T-cell (primary cell): ENCODE results near the gene LEO1. TPM values are rescaled to one million over a fixed set of nuclear protein-coding genes. Genes with fewer than 3 reads are reported as not detected.

Source experiments
- ATAC-seq, 4 experiments: fragments of 200-7000 bp in 3 of 4; fragments of 150-1000 bp in 1 of 4; cut with Tn5 transposase; replicated peaks in 1 of 4; 1 replicate in 3 of 4; 2 replicates in 1 of 4; pipeline ENCODE4 v1.10.0; 2021; ENCODE audit warnings: moderate library complexity in 3 of 4, mild to moderate bottlenecking in 2 of 4, moderate number of reproducible peaks in 1 of 4
- CTCF ChIA-PET, 2 donors: fragments of 300-600 bp; sonication (Branson Sonifier 250); formaldehyde crosslinking; loops; one replicate each; lab custom pipeline; 2022; ENCODE audit warnings: antibody characterized with exemption in 2 of 2; lab: Charles Lee
- POLR2A ChIA-PET, 2 donors: fragments of 300-600 bp; sonication (Branson Sonifier 250); formaldehyde crosslinking; loops; one replicate each; lab custom pipeline; 2022; ENCODE audit warnings: antibody characterized with exemption in 2 of 2; lab: Charles Lee
- DNase-seq, 35 experiments: peaks; one replicate each; pipeline versions ENCODE4 v3.0.0 to v3.0.0-alpha.2; 2013 to 2023
- H3K27ac ChIP-seq: one replicate; pipeline ENCODE4 v1.5.1; 2013; ENCODE audit warnings: low read length
- H3K27me3 ChIP-seq, 2 experiments: replicated peaks in 1 of 2; 1 replicate in 1 of 2; 2 replicates in 1 of 2; pipeline versions ENCODE4 v1.6.1 to v1.7.0; 2013; ENCODE audit warnings: low read length in 1 of 2, mixed read lengths in 1 of 2; ENCODE audit not compliant: control insufficient read depth in 2 of 2, insufficient read depth in 2 of 2; ENCODE audit errors: extremely low read depth in 1 of 2
- H3K36me3 ChIP-seq, 2 donors: 1 replicate in 1 of 2; 2 replicates in 1 of 2; pipeline versions ENCODE4 v1.6.1 to v1.7.0; 2013; ENCODE audit warnings: low read length in 1 of 2; ENCODE audit not compliant: control insufficient read depth in 2 of 2, insufficient read depth in 1 of 2; ENCODE audit errors: extremely low read depth in 1 of 2
- H3K4me1 ChIP-seq, 2 experiments: 1 replicate in 1 of 2; 2 replicates in 1 of 2; pipeline versions ENCODE4 v1.6.1 to v1.7.0; 2013; ENCODE audit warnings: low read length in 2 of 2, mixed read lengths in 1 of 2; ENCODE audit not compliant: insufficient read depth in 2 of 2, control insufficient read depth in 1 of 2; ENCODE audit errors: extremely low read depth in 1 of 2
- H3K4me3 ChIP-seq, 2 donors: 1 replicate in 1 of 2; 2 replicates in 1 of 2; pipeline versions ENCODE4 v1.5.1 to v1.7.0; 2013; ENCODE audit warnings: mild to moderate bottlenecking in 2 of 2, low read length in 1 of 2, moderate library complexity in 1 of 2; ENCODE audit not compliant: control insufficient read depth in 1 of 2; ENCODE audit errors: extremely low read depth in 1 of 2
- H3K9me3 ChIP-seq: 2 replicates; pipeline ENCODE4 v1.7.0; 2013
- H3K27ac Mint-ChIP-seq, 2 donors: one replicate each; pipeline ENCODE4 v1.8.0; 2020 to 2021; ENCODE audit warnings: mild to moderate bottlenecking in 2 of 2, mixed read lengths in 2 of 2
- H3K27me3 Mint-ChIP-seq, 2 donors: one replicate each; pipeline ENCODE4 v1.8.0; 2021 to 2022; ENCODE audit warnings: mixed read lengths in 2 of 2
- H3K36me3 Mint-ChIP-seq: one replicate; pipeline ENCODE4 v1.8.0; 2021; ENCODE audit warnings: mixed read lengths
- H3K4me1 Mint-ChIP-seq, 3 donors: one replicate each; pipeline ENCODE4 v1.8.0; 2020 to 2022; ENCODE audit warnings: mixed read lengths in 3 of 3, mild to moderate bottlenecking in 1 of 3
- H3K4me3 Mint-ChIP-seq, 3 donors: one replicate each; pipeline ENCODE4 v1.8.0; 2020 to 2022; ENCODE audit warnings: mild to moderate bottlenecking in 3 of 3, mixed read lengths in 3 of 3, moderate library complexity in 3 of 3
- H3K9me3 Mint-ChIP-seq, 3 donors: one replicate each; pipeline ENCODE4 v1.8.0; 2020 to 2022; ENCODE audit warnings: mixed read lengths in 3 of 3
- WGBS: methylation state at CpG from one replicate; pipeline ENCODE4 v1.1.5; 2013; ENCODE audit warnings: missing lambda C conversion rate; ENCODE audit not compliant: insufficient coverage; 5-methylcytosine and 5-hydroxymethylcytosine counted together
- total RNA-seq, 35 experiments: library from RNA in 6 of 35; stranded (reverse) in 6 of 35; fragments of 120-200 nt in 1 of 35; gene quantifications; one replicate each; pipeline versions ENCODE4 v1.2.1 to v1.2.4 and lab custom pipeline; 2013 to 2026

The LEO1 gene
- total RNA-seq, 5 donors from 2014 or later (not counting 1 experiment from before 2014, with no cell fraction given), result 8.6 to 20.2 (median 16.7) TPM

DNA sequence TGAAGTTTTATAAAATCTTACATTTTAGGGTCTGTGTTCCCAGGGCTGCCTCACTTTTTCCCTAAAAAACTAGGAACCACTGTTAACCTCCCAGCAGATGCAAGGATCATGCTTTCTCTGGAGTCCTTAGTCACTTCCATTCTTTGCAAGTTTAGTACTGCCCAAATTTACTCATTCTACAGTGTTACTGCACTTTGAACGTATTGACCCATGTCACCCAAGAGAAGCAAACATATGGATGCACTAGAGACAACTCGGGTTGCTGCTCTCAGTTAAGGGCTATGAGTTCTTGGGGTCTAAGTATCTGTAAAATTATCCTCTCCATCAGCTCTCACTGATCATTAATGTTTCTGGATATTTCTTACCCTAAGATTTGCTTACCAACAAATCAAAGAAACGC is 59.0 kb downstream of the LEO1 start:
- Mint-ChIP-seq H3K4me1 (no peaks in the 10 kb centered on the region), H3K27me3 (no peaks in the 10 kb centered on the region), H3K36me3 (peaks cover 24% of the 10 kb centered on the region), H3K4me3 (no peak overlapping the region), H3K27ac (no peak overlapping the region), H3K9me3 (no peaks in the 10 kb centered on the region)
- peaks cover 12 to 39% of the 10 kb centered on the region in 2 donors for H3K36me3 ChIP-seq
- H3K27me3 ChIP-seq, result no peaks in the 10 kb centered on the region
- no peaks in the 10 kb centered on the region for H3K9me3 ChIP-seq
- ATAC-seq, result no peak
- no CpG with 5 or more reads among the region's 3 CpGs for WGBS
- no peak overlapping the region for H3K27ac ChIP-seq
- DNase-seq, result no peak
- H3K4me1 ChIP-seq, result no peaks in the 10 kb centered on the region
- ChIA-PET POLR2A (no interaction called here), CTCF (no interaction called here)
- no peak overlapping the region for H3K4me3 ChIP-seq

GRCh38 chr15:51909584-51909983 is 62.0 kb downstream of the LEO1 start:
- H3K9me3 ChIP-seq, result no peaks in the 10 kb centered on the region
- CTCF ChIA-PET, result interaction anchor here in 1 of 2 donors (1.7 kb wide), 1 partner anchor 9 kb away, joined by 6 read pairs; no protein-coding TSS in a partner anchor
- no peaks in the 10 kb centered on the region for H3K27me3 ChIP-seq
- H3K27ac ChIP-seq, result no peak overlapping the region
- DNase-seq, result no peak
- Mint-ChIP-seq H3K36me3 (peaks cover 38% of the 10 kb centered on the region), H3K4me1 (no peaks in the 10 kb centered on the region), H3K27ac (no peak overlapping the region), H3K4me3 (no peak overlapping the region), H3K9me3 (no peaks in the 10 kb centered on the region), H3K27me3 (no peaks in the 10 kb centered on the region)
- POLR2A ChIA-PET, result interaction anchor here in 1 of 2 donors (0.7 kb wide), 1 partner anchor 804 kb away, joined by 17 read pairs; no protein-coding TSS in a partner anchor
- H3K4me1 ChIP-seq, result no peaks in the 10 kb centered on the region
- no peak overlapping the region for H3K4me3 ChIP-seq
- ATAC-seq, result no peak
- peaks cover 7 to 40% of the 10 kb centered on the region in 2 donors for H3K36me3 ChIP-seq
- WGBS, result no CpG with 5 or more reads among the region's 2 CpGs

DNA sequence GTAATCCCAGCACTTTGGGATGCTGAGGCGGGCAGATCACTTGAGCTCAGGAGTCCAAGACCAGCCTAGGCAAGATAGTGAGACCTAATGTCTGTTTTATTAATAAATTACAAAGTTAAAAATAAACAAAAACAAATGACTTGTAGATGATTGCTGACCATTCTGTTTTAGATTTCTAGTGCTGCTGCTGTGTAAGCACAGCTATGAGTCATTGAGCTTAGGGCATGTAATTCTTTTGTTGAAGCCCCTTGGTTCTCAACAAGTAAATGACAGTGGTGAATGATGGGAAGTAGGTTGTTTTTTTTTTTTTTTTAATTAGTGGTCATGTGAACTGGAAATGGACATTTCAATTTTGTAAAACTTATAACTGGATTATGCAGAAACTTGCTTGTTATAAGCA is 63.3 kb downstream of the LEO1 start:
- Mint-ChIP-seq H3K4me3 (no peak overlapping the region), H3K27me3 (no peaks in the 10 kb centered on the region), H3K4me1 (no peaks in the 10 kb centered on the region), H3K27ac (no peak overlapping the region), H3K9me3 (no peaks in the 10 kb centered on the region), H3K36me3 (peaks cover 42% of the 10 kb centered on the region)
- DNase-seq (no peak), ATAC-seq (no peak)
- no CpG with 5 or more reads among the region's 1 CpG for WGBS
- Histone ChIP-seq H3K27ac (no peak overlapping the region), H3K4me3 (no peak overlapping the region), H3K4me1 (no peaks in the 10 kb centered on the region), H3K27me3 (no peaks in the 10 kb centered on the region), H3K36me3 (peaks cover 4 to 50% of the 10 kb centered on the region in 2 donors), H3K9me3 (no peaks in the 10 kb centered on the region)
- ChIA-PET POLR2A (no interaction called here), CTCF (interaction anchor here (0.7 to 1.1 kb wide), 3 partner anchors 20 to 303 kb away, joined by 3 to 5 read pairs (median 3); no protein-coding TSS in a partner anchor)

GRCh38 chr15:51907136-51907862 is 64.3 kb downstream of the LEO1 start:
- no peak overlapping the region for H3K27ac Mint-ChIP-seq
- ATAC-seq (no peak), DNase-seq (no peak)
- Histone ChIP-seq H3K27me3 (no peaks in the 10 kb centered on the region), H3K9me3 (no peaks in the 10 kb centered on the region), H3K36me3 (peaks cover 4 to 48% of the 10 kb centered on the region in 2 donors), H3K4me3 (no peak overlapping the region), H3K27ac (no peak overlapping the region), H3K4me1 (no peaks in the 10 kb centered on the region)
- peaks cover 47% of the 10 kb centered on the region for H3K36me3 Mint-ChIP-seq
- WGBS, result 92% methylated on average over 5 of the region's 8 CpGs
- ChIA-PET POLR2A (no interaction called here), CTCF (interaction anchor here in 1 of 2 donors (0.8 to 1.1 kb wide), 2 partner anchors 19 to 173 kb away, joined by 3 read pairs; no protein-coding TSS in a partner anchor)
- no peaks in the 10 kb centered on the region for H3K4me1 Mint-ChIP-seq
- H3K4me3 Mint-ChIP-seq, result no peak overlapping the region
- H3K27me3 Mint-ChIP-seq, result no peaks in the 10 kb centered on the region
- no peaks in the 10 kb centered on the region for H3K9me3 Mint-ChIP-seq

GRCh38 chr15:51904931-51905330 is 66.6 kb downstream of the LEO1 start:
- WGBS, result 100% methylated on average over 2 of the region's 4 CpGs
- no peak overlapping the region for H3K27ac Mint-ChIP-seq
- ChIA-PET POLR2A (interaction anchor here in 1 of 2 donors (0.5 kb wide), 1 partner anchor 115 kb away, joined by 3 read pairs; no protein-coding TSS in a partner anchor), CTCF (interaction anchor here (0.6 to 2.0 kb wide), 4 partner anchors 21 to 255 kb away, joined by 3 to 13 read pairs (median 6); no protein-coding TSS in a partner anchor)
- no peaks in the 10 kb centered on the region for H3K9me3 Mint-ChIP-seq
- no peaks in the 10 kb centered on the region for H3K27me3 ChIP-seq
- no peak overlapping the region for H3K27ac ChIP-seq
- peaks cover 4 to 63% of the 10 kb centered on the region in 2 donors for H3K36me3 ChIP-seq
- H3K27me3 Mint-ChIP-seq, result no peaks in the 10 kb centered on the region
- no peaks in the 10 kb centered on the region for H3K9me3 ChIP-seq
- no peak overlapping the region for H3K4me3 ChIP-seq
- H3K4me1 ChIP-seq, result no peaks in the 10 kb centered on the region
- H3K36me3 Mint-ChIP-seq, result peaks cover 59% of the 10 kb centered on the region
- DNase-seq (no peak), ATAC-seq (no peak)
- no peak overlapping the region for H3K4me3 Mint-ChIP-seq
- H3K4me1 Mint-ChIP-seq, result no peaks in the 10 kb centered on the region

- Histone ChIP-seq H3K9me3 (no peaks in the 10 kb centered on the region), H3K27me3 (no peaks in the 10 kb centered on the region), H3K4me1 (no peaks in the 10 kb centered on the region), H3K36me3 (peaks cover 4 to 66% of the 10 kb centered on the region in 2 donors), H3K4me3 (no peak overlapping the region), H3K27ac (no peak overlapping the region)
- ATAC-seq, result no peak
- DNase-seq, result no peak
- 87% methylated on average over 3 of the region's 3 CpGs for WGBS
- CTCF ChIA-PET, result interaction anchor here (0.6 to 2.0 kb wide), 3 partner anchors 21 to 45 kb away, joined by 3 to 7 read pairs (median 4); no protein-coding TSS in a partner anchor
- POLR2A ChIA-PET, result no interaction called here
- H3K27me3 Mint-ChIP-seq, result no peaks in the 10 kb centered on the region
- no peak overlapping the region for H3K4me3 Mint-ChIP-seq
- no peak overlapping the region for H3K27ac Mint-ChIP-seq
- peaks cover 59% of the 10 kb centered on the region for H3K36me3 Mint-ChIP-seq
- no peaks in the 10 kb centered on the region for H3K4me1 Mint-ChIP-seq
- H3K9me3 Mint-ChIP-seq, result no peaks in the 10 kb centered on the region
These were observed 67.2 kb downstream of the LEO1 start for GRCh38 chr15:51904421-51904820.
